Right hindlimb (tissue), 1 donor: ENCODE results near the gene TBXAS1.
"Not testable (repeated sequence)": the region's sequence is repeated elsewhere in the genome, so short reads cannot be mapped to it uniquely, and the experiment has no call there.

Experiments used
- DNase-seq: peaks from one replicate; pipeline ENCODE4 v3.0.0-alpha.2; 2018

Gene TBXAS1

GRCh38 chr7:139828446-139828845, 618 bp upstream of the TBXAS1 start:
- no peak for DNase-seq

- DNase-seq = no peak
Measured at GRCh38 chr7:139829775-139830117, 682 bp downstream of the TBXAS1 start.

GRCh38 chr7:139830292-139830691, 1.2 kb downstream of the TBXAS1 start:
- DNase-seq = no peak

GRCh38 chr7:139830782-139831501, 1.9 kb downstream of the TBXAS1 start:
- DNase-seq = no peak

- DNase-seq = not testable (repeated sequence)
Measured at GRCh38 chr7:139835848-139836247, 6.8 kb downstream of the TBXAS1 start.

- DNase-seq = not testable (repeated sequence)
Measured at GRCh38 chr7:139837291-139837690, 8.2 kb downstream of the TBXAS1 start.

- DNase-seq = no peak
Measured at GRCh38 chr7:139838276-139838675, 9.2 kb downstream of the TBXAS1 start.

- no peak for DNase-seq
Measured at GRCh38 chr7:139838876-139839275, 9.8 kb downstream of the TBXAS1 start.

- no peak for DNase-seq
Measured at GRCh38 chr7:139840776-139841175, 11.7 kb downstream of the TBXAS1 start.

- DNase-seq = no peak
Measured at GRCh38 chr7:139842401-139843210, 13.5 kb downstream of the TBXAS1 start.

- DNase-seq = not testable (repeated sequence)
Measured at GRCh38 chr7:139843211-139843537, 14.1 kb downstream of the TBXAS1 start.

GRCh38 chr7:139844779-139845442, 15.8 kb downstream of the TBXAS1 start:
- DNase-seq = no peak

- no peak for DNase-seq
Measured at GRCh38 chr7:139845443-139845805, 16.4 kb downstream of the TBXAS1 start.

GRCh38 chr7:139846297-139846696, 17.2 kb downstream of the TBXAS1 start:
- DNase-seq = no peak

- DNase-seq = no peak
Measured at GRCh38 chr7:139848274-139848673, 19.2 kb downstream of the TBXAS1 start.

GRCh38 chr7:139850906-139851305, 21.8 kb downstream of the TBXAS1 start:
- DNase-seq = no peak

GRCh38 chr7:139851770-139852481, 22.9 kb downstream of the TBXAS1 start:
- DNase-seq = no peak

GRCh38 chr7:139852482-139852845, 23.4 kb downstream of the TBXAS1 start:
- no peak for DNase-seq

- DNase-seq = no peak
Measured at GRCh38 chr7:139853506-139854123, 24.6 kb downstream of the TBXAS1 start.

- DNase-seq = no peak
Measured at GRCh38 chr7:139854124-139854511, 25.1 kb downstream of the TBXAS1 start.

GRCh38 chr7:139854803-139855497, 25.9 kb downstream of the TBXAS1 start:
- DNase-seq = no peak
